GM21529 (cell line): ENCODE data around the gene PLPP6.

Experiments used
- ATAC-seq: cut with Tn5 transposase; IDR thresholded peaks from one replicate; pipeline ENCODE4 v1.9.1; 2021; ENCODE audit not compliant: unreplicated experiment

Gene PLPP6

GRCh38 chr9:4661611-4662010, 483 bp upstream of the PLPP6 start:
- no peak for ATAC-seq

- ATAC-seq = peak; percentile 1
Observed at GRCh38 chr9:4662989-4663792, 1.1 kb downstream of the PLPP6 start.

- ATAC-seq = no peak
Observed at GRCh38 chr9:4663956-4664355, 1.9 kb downstream of the PLPP6 start.

GRCh38 chr9:4665357-4665756, 3.3 kb downstream of the PLPP6 start:
- no peak for ATAC-seq

- ATAC-seq = peak; percentile 37
Observed at GRCh38 chr9:4666042-4666699, 4.1 kb downstream of the PLPP6 start, which contains the start of gene SPATA6L. SPATA6L (minus strand) TSS chr9:4666480; CDS start chr9:4666250, 230 bp downstream.

- no peak for ATAC-seq
Observed at GRCh38 chr9:4667681-4668080, 5.6 kb downstream of the PLPP6 start.

- ATAC-seq = no peak
Observed at GRCh38 chr9:4668604-4669003, 6.5 kb downstream of the PLPP6 start.

- ATAC-seq = no peak
Observed at GRCh38 chr9:4669890-4670289, 7.8 kb downstream of the PLPP6 start.

GRCh38 chr9:4670591-4670990, 8.5 kb downstream of the PLPP6 start:
- no peak for ATAC-seq

GRCh38 chr9:4671737-4672136, 9.6 kb downstream of the PLPP6 start:
- no peak for ATAC-seq

- ATAC-seq = no peak
Observed at GRCh38 chr9:4674783-4675182, 12.7 kb downstream of the PLPP6 start.

GRCh38 chr9:4677392-4677791, 15.3 kb downstream of the PLPP6 start:
- ATAC-seq = no peak

GRCh38 chr9:4678679-4679267, 16.7 kb downstream of the PLPP6 start:
- ATAC-seq = peak; percentile 6

- peak; percentile 96 for ATAC-seq
Observed at GRCh38 chr9:4679268-4680172, 17.4 kb downstream of the PLPP6 start, which contains the start of gene CDC37L1. CDC37L1 (plus strand) TSS chr9:4679569; CDS start chr9:4679768, 199 bp downstream.

- ATAC-seq = peak; percentile 2
Observed at GRCh38 chr9:4680173-4680525, 18.1 kb downstream of the PLPP6 start.

- ATAC-seq = no peak
Observed at GRCh38 chr9:4680750-4681149, 18.7 kb downstream of the PLPP6 start.

GRCh38 chr9:4684820-4685219, 22.7 kb downstream of the PLPP6 start:
- no peak for ATAC-seq

- ATAC-seq = no peak
Observed at GRCh38 chr9:4686112-4686511, 24.0 kb downstream of the PLPP6 start.

GRCh38 chr9:4686584-4686983, 24.5 kb downstream of the PLPP6 start:
- no peak for ATAC-seq

GRCh38 chr9:4689021-4689420, 26.9 kb downstream of the PLPP6 start:
- no peak for ATAC-seq

GRCh38 chr9:4689687-4690104, 27.6 kb downstream of the PLPP6 start:
- peak; percentile 70 for ATAC-seq
